CD4-positive, alpha-beta T cell treated with Interleukin-4 for 4 hours (primary cell): ENCODE data around the gene TMEM191B.
A peak's percentile ranks its signal among the peaks of the same experiment; 100 is the strongest.
"Not testable (repeated sequence)": the region's sequence is repeated elsewhere in the genome, so short reads cannot be mapped to it uniquely, and the experiment has no call there.

Experiments
- DNase-seq: peaks from one replicate; pipeline ENCODE4 v3.0.0-alpha.2; 2020

Gene TMEM191B

GRCh38 chr22:18527752-18528596 lies at the start of gene TMEM191B:
TMEM191B (plus strand) TSS chr22:18527802; CDS start chr22:18527981, 179 bp downstream.
- DNase-seq, result not testable (repeated sequence)

GRCh38 chr22:18496227-18496626 lies 31.4 kb upstream of the TMEM191B start:
- not testable (repeated sequence) for DNase-seq

- not testable (repeated sequence) for DNase-seq
Measured at GRCh38 chr22:18511327-18511726, 16.3 kb upstream of the TMEM191B start.

GRCh38 chr22:18512378-18512777 lies 15.2 kb upstream of the TMEM191B start:
- DNase-seq, result not testable (repeated sequence)

GRCh38 chr22:18513454-18513853 lies 14.1 kb upstream of the TMEM191B start:
- not testable (repeated sequence) for DNase-seq

- not testable (repeated sequence) for DNase-seq
Measured at GRCh38 chr22:18518061-18518460, 9.5 kb upstream of the TMEM191B start, which contains the start of gene GGTLC3. GGTLC3 (minus strand) TSS chr22:18518161; CDS start chr22:18517897, 264 bp downstream.

GRCh38 chr22:18522762-18523161 lies 4.8 kb upstream of the TMEM191B start:
- DNase-seq, result not testable (repeated sequence)

- not testable (repeated sequence) for DNase-seq
Measured at GRCh38 chr22:18523328-18523727, 4.3 kb upstream of the TMEM191B start.

GRCh38 chr22:18528597-18529415 lies 1.2 kb downstream of the TMEM191B start:
- DNase-seq, result peak; percentile 79

- DNase-seq, result not testable (repeated sequence)
Measured at GRCh38 chr22:18529416-18530145, 2.0 kb downstream of the TMEM191B start.

- not testable (repeated sequence) for DNase-seq
Measured at GRCh38 chr22:18533633-18534032, 6.0 kb downstream of the TMEM191B start.

GRCh38 chr22:18534315-18534714 lies 6.7 kb downstream of the TMEM191B start:
- not testable (repeated sequence) for DNase-seq

GRCh38 chr22:18539994-18540393 lies 12.4 kb downstream of the TMEM191B start:
- not testable (repeated sequence) for DNase-seq

- not testable (repeated sequence) for DNase-seq
Measured at GRCh38 chr22:18543400-18543799, 15.8 kb downstream of the TMEM191B start.

- not testable (repeated sequence) for DNase-seq
Measured at GRCh38 chr22:18544615-18545014, 17.0 kb downstream of the TMEM191B start.

- DNase-seq, result not testable (repeated sequence)
Measured at GRCh38 chr22:18549458-18550179, 22.0 kb downstream of the TMEM191B start.

GRCh38 chr22:18551046-18551445 lies 23.4 kb downstream of the TMEM191B start:
- not testable (repeated sequence) for DNase-seq

- DNase-seq, result not testable (repeated sequence)
Measured at GRCh38 chr22:18552839-18553597, 25.4 kb downstream of the TMEM191B start.

GRCh38 chr22:18554280-18555256 lies 27.0 kb downstream of the TMEM191B start:
- DNase-seq, result not testable (repeated sequence)

GRCh38 chr22:18558516-18558915 lies 30.9 kb downstream of the TMEM191B start:
- not testable (repeated sequence) for DNase-seq
